ENCODE data around the gene OLFM2. TPM values are rescaled to one million over a fixed set of nuclear protein-coding genes. Genes with fewer than 3 reads are reported as not detected.

OLFM2 gene
- 0.14 and 0.53 TPM in 2 replicates for total RNA-seq

DNA sequence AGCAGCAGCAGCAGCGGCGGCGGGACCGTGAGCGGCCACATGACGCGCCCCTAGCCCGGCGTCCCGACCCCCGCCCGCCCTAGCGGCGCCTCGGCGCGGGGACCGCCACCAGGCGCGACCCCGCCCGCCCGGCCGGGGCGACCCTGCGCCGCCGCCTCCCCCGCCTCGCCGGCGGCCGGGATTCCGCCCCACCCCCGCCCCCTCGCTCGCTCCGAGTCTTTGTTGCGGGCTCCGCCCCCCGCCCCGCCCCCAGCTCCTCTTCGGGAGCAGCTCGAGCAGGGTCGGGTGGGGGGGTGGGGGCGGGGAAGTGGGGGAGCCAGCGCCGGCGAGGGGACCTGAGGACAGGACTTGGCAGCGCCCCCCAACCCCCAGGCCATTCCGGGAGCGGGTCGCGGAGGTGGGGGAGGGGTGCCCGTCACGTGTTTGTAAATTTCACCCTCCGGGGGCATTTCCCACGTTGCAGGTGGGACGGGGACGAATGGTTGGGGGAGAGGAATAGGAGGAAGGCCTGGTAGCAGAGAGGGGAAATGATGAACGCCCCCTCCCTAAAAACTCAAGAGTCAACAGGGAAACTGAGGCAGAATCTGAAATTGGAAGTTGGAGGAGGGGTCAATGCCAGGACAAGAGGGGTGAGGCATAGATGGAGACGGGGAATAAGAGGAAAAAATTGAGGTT lies at the start of gene OLFM2:
Gene OLFM2, minus strand, starts transcription at position 190 of the 675 bp plus-strand sequence. Its CDS starts 149 bp downstream, at position 41.

GRCh38 chr19:9834726-9835506 lies 101.4 kb downstream of the OLFM2 start, which contains the start of gene PIN1:
Gene PIN1, plus strand, starts transcription at chr19:9835318. Its CDS starts 27 bp downstream, at chr19:9835345.

DNA sequence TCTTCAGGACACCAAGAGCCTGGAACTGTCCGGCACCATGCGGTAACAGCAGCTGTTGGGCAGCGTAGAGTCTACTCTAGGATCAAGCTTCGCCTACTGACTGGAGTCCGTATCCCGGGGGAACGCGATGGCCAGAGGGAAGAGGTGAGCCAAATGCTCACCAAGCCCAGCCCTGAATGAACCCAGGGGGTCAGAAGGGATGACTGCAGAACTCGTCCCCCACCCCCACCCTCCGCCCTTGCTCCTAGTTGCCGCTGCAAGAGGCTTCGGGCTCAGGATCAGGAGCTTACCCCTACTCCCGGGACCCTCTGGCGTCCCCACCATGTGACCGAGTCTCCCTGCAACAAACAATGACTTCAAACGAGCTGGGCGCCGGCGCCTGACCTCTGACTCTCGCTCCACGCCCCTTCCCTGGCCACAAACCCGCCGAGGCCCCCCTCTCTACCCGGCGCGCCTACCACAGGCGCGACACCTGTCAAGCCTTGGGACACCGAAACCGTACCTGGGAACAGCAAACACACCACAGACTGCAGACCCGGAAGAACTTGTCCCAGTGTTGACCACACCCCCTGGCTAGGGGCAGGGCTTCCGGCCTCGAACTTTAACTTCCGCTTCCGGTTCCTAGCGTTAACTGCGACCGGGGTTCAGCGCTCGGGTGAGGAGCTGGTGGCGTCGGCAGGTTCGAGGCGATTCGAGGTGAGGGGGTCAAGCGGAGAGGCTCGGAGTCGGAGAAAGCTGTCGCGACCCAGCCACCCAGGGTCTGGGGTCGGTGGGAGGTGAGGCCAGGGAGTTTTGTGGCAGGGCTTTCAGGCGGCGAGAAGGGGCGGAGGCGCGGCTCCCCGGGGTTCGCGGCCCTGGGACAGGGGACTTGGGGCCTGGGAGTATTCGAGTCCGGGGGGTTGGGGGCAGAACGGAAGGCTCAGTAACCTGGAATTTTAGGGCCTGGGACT lies 108.8 kb downstream of the OLFM2 start, which contains the start of gene UBL5:
Gene UBL5, plus strand, starts transcription at position 630 of the 950 bp plus-strand sequence. CDS start 420 bp downstream, outside the sequence.

DNA sequence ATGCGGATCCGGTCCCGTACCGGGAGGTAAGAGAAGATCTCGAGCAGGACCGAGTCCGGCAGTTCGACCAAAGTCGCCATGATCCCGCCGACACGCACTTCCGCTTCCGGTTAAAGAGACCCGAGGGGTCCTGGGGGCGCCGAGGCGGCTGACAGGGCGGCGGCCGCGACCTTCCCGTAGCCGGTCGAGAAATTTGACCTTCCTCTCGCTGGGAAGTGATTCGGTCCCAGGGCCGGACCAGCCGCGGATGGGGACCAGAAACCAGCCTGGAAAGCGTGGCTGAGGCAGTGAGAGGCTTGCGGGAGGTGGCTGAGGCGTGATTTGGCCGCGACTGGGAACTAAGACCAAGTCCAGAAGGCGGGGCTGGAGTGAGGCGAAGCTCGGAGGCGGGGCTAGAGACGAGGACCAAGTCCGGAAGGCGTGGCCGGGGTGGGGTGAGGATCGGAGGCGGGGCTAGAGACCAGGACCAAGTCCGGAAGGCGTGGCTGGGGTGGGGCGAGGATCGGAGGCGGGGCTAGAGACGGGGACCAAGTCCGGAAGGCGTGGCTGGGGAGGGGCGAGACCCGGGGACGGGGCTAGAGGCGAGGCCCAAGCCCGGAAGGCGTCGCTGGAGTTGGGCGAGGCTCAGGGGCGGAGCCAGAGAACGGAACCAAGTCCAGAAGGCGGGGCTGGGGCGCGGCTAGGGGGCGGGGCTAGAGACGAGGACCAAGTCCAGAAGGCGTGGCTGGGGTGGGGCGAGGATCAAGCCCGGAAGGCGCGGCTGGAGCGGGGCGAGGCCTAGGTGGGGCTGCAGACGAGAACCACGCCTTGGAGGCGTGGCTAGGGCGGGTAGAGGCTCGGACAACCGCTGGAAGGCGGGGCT lies 117.3 kb downstream of the OLFM2 start, which contains the start of gene FBXL12:
Gene FBXL12, minus strand, starts transcription at position 346 of the 862 bp plus-strand sequence. Its CDS starts 266 bp downstream, at position 80.

Small RNA genes lying within 50 kb of the gene (small RNA-seq; reads per million reads assigned to genes)
- gene RF00156: not detected

Other genes with a start within 250 kb of the OLFM2 start
- gene ZNF846, start 167.8 kb downstream of the OLFM2 start, total RNA-seq: 5.5 and 9.2 TPM in 2 replicates
- 16.4 and 16.5 TPM in 2 replicates for gene FBXL12, start 117.4 kb downstream of the OLFM2 start, total RNA-seq
- 230 and 236 TPM in 2 replicates for gene UBL5, start 108.6 kb downstream of the OLFM2 start, total RNA-seq
- 57.7 and 70.8 TPM in 2 replicates for gene PIN1, start 101.2 kb downstream of the OLFM2 start, total RNA-seq
- under 0.01 TPM in 1 of 2 replicates, not detected in the other for gene COL5A3, start 74.0 kb upstream of the OLFM2 start, total RNA-seq
- not detected in 2 replicates for gene RDH8, start 77.0 kb upstream of the OLFM2 start, total RNA-seq
- 15.4 and 15.6 TPM in 2 replicates for gene SHFL, start 149.8 kb upstream of the OLFM2 start, total RNA-seq
- 0.13 TPM in 1 of 2 replicates, not detected in the other for gene ANGPTL6, start 166.2 kb upstream of the OLFM2 start, total RNA-seq
- gene PPAN, start 169.8 kb upstream of the OLFM2 start, total RNA-seq: 25.0 and 31.6 TPM in 2 replicates
- 1.7 and 2.3 TPM in 2 replicates for gene P2RY11, start 175.2 kb upstream of the OLFM2 start, total RNA-seq
- 184 and 204 TPM in 2 replicates for gene EIF3G, start 183.4 kb upstream of the OLFM2 start, total RNA-seq

All from thoracic aorta endothelial cell (primary cell).